Measurements from ENCODE around the gene SPCS3.
A peak's percentile ranks its signal among the peaks of the same experiment; 100 is the strongest.
"Not testable (repeated sequence)": the region's sequence is repeated elsewhere in the genome, so short reads cannot be mapped to it uniquely, and the experiment has no call there.

Gene SPCS3

GRCh38 chr4:176306837-176307665 lies 12.7 kb upstream of the SPCS3 start:
- no peak for DNase-seq

DNA sequence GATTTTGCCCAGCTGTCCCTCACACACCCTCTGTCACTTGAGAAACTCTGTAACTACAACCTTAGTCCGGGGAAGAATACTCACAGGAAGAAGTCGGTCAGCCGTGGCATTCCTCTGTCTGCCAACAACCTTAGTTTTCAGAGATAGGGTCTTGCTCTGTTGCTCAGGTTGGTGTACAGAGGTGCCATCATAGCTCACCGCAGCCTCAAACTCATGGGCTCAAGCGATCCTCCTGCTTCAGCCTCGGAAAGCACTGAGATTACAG lies 12.2 kb upstream of the SPCS3 start:
- no peak for DNase-seq

DNA sequence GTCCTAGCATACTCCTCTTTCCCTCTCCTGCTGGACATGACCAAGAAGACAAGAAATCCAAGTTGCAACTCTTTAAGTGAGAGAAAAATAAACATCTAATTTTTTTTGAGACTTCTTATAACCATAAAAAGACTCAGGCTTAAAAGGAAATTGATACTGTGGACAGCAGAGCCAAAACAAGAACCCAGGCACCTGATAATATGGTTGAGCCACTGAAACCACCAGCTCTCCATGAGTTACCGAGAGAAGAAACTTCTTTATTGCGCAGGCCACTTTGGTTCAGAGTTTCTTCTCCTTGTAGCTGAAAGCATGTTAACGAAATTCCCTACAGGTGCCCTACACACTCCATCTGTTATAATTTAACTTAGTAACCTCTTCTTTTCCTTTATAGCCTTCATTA lies 11.3 kb upstream of the SPCS3 start:
- no peak for DNase-seq

DNA sequence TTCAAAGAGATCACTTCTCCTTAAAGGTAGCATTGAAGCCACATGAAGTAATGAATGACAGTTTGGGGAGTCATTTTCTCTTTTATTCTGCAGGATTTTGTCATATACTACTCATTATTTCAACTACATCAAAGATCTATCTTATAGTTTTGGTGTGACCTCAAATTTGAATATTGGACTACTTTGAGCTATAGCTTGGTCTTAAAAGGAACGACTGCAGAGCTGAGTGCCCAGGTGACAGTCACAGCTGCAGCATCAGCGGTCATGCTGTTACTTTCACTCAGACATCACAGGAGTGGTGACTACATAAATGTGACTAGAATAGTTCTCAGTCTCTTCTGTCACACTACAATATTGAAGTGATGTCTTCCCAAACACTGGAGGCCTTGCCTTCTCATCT lies 10.7 kb upstream of the SPCS3 start:
- DNase-seq, result no peak

DNA sequence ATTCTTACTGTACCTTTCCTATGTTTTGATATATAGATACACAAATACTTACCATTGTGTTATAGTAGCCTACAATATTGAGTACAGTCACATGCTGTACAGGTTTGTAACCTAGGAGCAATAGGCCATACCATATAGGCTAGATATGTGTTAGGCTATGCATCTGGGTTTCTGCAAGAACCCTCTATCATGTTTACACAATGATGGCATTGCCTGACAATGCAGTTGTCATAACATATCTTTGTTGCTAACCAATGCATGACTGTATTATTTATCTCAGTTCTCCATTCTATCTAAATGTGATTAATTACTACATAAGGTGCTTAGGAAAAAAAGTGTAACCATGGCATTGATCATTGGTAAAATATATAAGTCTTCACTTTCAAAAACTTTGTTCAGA lies 10.0 kb upstream of the SPCS3 start:
- no peak for DNase-seq

GRCh38 chr4:176313596-176314336 lies 6.0 kb upstream of the SPCS3 start:
- DNase-seq, result no peak

GRCh38 chr4:176319151-176319703 lies 539 bp upstream of the SPCS3 start:
- DNase-seq, result no peak

DNA sequence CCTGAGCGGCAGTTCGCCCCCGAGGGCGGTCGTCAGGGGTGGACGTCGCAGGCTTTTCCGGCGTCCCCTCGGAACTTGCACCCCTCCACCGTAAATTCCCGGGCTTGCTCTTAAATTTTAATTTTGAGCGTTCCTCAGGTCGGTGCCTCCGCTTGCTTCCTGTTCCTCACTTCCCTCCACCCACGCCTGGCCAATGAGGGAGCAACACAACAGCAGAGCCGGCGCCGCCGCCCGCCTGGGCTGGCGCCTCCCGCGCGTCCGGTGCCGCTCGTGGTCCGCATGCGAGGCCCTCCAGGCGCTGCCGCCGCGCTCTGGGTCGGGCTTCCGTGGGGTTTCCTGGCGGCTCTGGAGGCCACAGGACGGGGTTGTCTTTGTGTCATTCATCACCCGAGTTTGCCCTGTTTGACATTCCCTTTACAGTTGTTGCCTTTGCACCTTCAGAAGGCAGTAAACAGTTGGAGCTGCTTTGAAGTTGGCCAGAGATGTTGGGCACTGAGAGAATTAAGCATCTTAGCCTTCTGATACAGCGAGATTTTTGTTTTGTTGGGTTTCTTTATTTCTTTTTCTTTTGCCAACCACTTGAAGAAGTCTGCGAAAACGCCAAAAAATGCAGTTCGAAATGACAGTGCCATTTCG lies 692 bp downstream of the SPCS3 start:
- DNase-seq, result peak; percentile 46

DNA sequence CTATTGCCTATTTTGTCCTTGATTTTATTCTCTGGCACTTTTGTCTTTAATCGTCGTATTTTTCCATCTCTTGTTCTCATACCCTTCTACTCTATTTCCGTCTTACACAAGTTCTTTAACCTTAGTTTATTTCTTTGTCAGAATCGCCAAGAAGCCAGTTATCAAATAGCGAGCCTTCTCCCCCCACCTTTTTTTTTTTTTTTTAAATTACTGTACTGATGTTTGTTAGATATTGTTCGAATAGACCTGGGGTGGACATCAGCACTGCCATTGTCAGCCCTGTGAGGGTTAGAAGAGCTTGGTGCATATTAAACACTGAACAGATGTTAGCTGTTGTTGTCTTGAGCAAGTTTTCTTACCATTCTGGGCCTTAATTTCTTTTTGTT lies 1.2 kb downstream of the SPCS3 start:
- no peak for DNase-seq

DNA sequence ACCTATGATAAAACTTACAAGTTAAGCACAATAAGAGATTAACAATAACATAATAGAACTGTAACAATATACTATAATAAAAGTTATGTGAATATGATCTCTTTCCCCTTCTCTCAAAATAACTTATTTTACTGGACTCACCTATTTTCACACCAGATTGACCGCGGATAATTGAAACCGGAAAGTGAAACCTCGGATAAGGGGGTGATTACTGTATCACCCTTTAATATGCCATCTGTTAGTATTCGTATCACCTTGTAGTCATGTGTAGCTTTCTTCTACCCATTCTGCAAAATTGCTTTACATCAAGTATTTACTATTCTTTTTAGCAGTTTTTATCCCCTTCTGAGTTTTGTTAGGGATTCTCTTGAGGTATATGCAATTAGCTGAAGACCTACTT lies 1.8 kb downstream of the SPCS3 start:
- DNase-seq, result no peak

- no peak for DNase-seq
Observed at GRCh38 chr4:176323511-176324160, 3.9 kb downstream of the SPCS3 start.

DNA sequence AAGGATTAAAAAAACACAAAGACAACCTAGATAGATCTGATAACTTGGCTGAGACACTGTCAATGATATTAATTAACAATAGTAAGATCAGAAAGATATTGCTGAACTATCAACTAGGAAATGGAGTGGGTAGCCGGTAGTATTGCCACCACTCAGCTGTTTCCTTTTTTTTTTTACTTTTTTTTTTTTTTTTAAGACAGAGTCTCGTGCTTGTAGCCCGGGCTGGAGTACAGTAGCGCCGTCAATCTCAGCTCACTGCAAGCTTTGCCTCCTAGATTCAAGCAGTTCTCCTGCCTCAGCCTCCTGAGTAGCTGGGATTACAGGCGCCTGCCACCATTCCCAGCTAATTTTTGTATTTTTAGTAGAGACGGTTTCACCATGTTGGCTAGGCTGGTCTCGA lies 5.1 kb downstream of the SPCS3 start:
- DNase-seq, result not testable (repeated sequence)

DNA sequence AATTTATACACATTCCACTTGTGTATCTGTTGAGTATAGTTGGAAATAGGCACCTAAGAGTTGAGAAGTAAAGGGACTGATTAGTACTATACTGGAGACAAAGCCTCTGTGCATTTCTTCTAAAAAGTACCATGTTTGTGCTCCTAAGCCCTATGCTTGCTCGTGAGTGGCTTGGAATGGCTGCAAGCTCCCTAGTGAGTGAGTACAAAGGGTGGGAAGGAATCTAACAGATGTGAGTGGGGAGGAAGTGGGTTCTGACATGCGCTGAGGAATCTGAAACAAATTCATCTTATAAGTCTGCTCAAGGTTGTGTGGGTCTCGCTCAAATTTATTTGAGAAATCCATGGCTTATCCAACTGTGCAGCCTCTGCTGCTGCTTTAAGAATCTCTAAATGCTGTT lies 13.3 kb downstream of the SPCS3 start:
- no peak for DNase-seq

DNA sequence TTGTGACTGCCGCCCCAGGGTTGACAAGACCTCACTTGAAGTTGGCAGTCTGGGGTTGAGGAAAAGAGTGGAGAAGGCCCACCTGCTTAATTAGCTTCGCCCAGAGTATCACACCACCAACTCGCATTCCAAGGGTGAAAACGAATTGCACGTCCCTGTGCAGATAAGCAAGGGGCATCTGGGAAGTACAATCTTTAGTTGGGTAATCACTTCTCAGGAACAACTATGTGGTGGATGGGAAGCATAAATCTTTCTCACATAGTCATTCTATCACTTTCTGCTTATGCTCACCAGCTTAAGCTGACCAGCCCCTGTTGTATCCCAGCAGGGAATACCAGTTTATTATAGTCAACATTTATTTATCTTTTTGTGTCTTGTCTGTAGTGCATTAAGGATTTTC lies 14.3 kb downstream of the SPCS3 start:
- no peak for DNase-seq

GRCh38 chr4:176335421-176335820 lies 15.7 kb downstream of the SPCS3 start:
- DNase-seq, result no peak

- DNase-seq, result no peak
Observed at GRCh38 chr4:176339936-176340761, 20.4 kb downstream of the SPCS3 start.

DNA sequence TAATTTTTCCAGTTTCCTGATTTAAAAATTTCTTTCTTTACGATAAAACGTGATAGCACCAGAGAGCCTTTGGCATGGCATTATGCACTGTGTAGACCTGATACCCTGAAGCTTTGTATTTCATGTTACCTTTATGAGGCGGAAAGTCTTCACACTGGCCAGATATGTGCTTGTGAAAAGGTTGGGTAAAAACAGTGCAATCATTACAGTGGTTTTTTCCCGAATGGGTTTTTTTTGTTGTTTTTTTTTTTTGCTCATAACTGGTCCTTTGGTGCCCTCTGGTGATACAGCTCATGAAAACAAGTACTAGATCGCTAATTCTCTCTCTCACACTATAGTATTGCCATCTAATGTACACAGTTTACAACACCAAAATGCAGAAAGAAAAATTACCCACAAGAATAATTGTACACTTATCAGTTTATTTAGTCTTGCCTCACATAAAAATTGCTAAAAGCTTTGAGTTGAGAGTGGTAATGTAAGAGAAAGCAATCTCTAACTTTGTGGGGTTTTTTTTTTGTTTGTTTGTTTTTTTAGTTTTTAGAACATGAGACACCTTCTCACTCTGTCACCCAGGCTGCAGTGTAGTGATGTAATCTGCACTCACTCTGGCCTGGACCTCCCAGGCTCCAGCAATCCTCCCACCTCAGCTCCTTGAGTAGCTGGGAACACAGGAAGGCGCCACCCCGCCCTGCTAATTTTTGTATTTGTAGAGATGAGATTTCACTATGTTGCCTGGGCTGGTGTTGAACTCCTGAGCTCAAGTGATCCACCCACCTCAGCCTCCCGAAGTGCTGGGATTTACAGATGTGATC lies 21.3 kb downstream of the SPCS3 start:
- peak; percentile 28 for DNase-seq

DNA sequence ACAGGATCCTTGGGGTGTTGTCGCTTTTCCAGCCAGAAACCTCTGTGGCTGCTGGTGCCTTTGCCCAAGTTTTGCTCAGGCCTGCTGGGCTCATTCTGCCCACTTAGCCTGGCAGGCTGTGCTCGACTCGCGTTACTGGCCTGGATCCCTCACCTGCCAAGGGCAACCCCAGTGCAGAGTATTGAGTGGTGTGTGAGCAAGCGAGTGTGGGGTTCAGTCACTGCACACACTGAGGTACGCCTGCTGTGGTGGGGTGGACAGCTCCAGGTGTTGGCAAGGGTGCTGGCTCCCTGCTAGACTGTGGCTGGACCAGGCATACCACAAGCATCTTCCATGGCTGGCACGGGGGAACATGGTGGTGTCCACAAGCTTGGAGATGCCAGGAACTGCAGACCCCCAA lies 22.6 kb downstream of the SPCS3 start:
- no peak for DNase-seq

DNA sequence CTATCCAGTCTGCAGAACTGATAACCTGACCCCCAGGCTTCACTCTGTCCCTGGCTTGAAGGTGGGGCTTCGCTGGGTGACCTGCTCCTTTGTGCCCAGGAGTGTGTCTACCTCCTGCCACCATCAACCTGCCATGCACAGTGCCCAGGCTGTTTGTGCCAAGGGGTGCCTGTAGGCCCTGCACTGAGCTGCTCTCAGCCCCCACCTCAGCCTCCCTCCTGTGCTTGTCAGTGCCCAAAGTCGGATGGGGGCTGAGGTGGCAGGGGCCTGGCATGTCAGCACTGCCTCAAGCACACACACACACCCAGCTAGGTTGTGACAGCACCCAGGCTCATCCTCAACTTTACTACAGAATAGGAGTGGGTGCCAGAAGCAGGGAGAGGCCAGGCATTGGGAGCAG lies 23.5 kb downstream of the SPCS3 start:
- DNase-seq, result no peak

DNA sequence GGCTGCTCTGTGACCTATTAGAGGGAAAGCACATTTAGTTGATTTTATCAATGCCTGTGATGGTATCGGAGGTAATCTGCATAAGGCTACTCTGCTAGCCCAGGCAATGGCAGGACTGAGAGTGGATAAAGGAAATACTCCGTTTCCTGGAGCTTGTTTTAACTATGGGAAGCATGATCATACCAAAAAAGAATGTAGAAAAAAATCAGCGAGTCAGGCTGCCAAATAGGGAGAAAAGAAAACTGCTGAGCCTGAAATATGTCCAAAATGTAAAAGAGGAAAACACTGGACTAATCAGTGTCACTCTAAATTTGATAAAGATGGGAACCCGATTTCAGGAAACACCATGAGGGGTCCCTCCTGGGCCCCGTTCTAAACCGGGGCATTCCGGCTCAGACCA lies 25.6 kb downstream of the SPCS3 start:
- not testable (repeated sequence) for DNase-seq

DNA sequence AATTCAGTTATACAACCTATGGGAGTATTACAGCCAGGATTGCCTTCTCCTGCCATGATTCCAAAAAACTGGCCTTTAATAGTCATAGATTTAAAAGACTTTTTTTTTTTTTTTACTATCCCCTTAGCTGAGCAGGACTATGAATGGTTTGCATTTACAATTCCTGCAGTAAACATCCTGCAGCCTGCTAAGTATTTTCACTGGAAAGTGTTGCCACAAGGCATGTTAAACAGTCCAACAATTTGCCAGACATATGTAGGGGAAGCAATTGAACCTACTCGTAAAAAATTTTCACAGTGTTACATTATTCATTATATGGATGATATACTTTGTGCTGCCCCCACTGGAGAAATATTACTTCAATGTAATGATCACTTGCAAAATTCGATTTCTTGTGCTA lies 27.1 kb downstream of the SPCS3 start:
- not testable (repeated sequence) for DNase-seq

GRCh38 chr4:176350671-176351070 lies 30.9 kb downstream of the SPCS3 start:
- DNase-seq, result no peak
